IPS-18c (cell line): ENCODE results near the gene ZNF277.

Source experiments
- H3K4me3 ChIP-seq: 2 replicates; pipeline ENCODE4 v1.7.0; 2013; ENCODE audit warnings: low read depth, mild to moderate bottlenecking, low read length, moderate library complexity; ENCODE audit not compliant: insufficient read depth
- H3K9me3 ChIP-seq: one replicate; pipeline ENCODE4 v1.6.1; 2013; ENCODE audit warnings: mild to moderate bottlenecking, low read length, moderate library complexity; ENCODE audit not compliant: control insufficient read depth, insufficient read depth

ZNF277 gene

GRCh38 chr7:112206238-112206990 lies at the start of gene ZNF277, which contains the start of gene DOCK4:
ZNF277 (plus strand) TSS chr7:112206695; CDS start chr7:112206717, 22 bp downstream.
DOCK4 (minus strand) TSS chr7:112206399; CDS start chr7:112206138, 261 bp downstream.
- Histone ChIP-seq H3K4me3 (peak within 1 kb of the TSS; percentile 85), H3K9me3 (peaks cover 2% of the 10 kb centered on the region)

- no peak overlapping the region for H3K4me3 ChIP-seq
- H3K9me3 ChIP-seq, result no peaks in the 10 kb centered on the region
Observed at GRCh38 chr7:112157072-112157471, 49.4 kb upstream of the ZNF277 start.

GRCh38 chr7:112159351-112159750 lies 47.1 kb upstream of the ZNF277 start:
- Histone ChIP-seq H3K9me3 (no peaks in the 10 kb centered on the region), H3K4me3 (no peak overlapping the region)

- H3K9me3 ChIP-seq, result no peaks in the 10 kb centered on the region
- H3K4me3 ChIP-seq, result no peak overlapping the region
Observed at GRCh38 chr7:112160130-112160770, 46.2 kb upstream of the ZNF277 start.

GRCh38 chr7:112160771-112161150 lies 45.7 kb upstream of the ZNF277 start:
- Histone ChIP-seq H3K4me3 (no peak overlapping the region), H3K9me3 (no peaks in the 10 kb centered on the region)

- Histone ChIP-seq H3K4me3 (no peak overlapping the region), H3K9me3 (no peaks in the 10 kb centered on the region)
Observed at GRCh38 chr7:112161253-112162141, 45.0 kb upstream of the ZNF277 start.

GRCh38 chr7:112162142-112162766 lies 44.2 kb upstream of the ZNF277 start:
- H3K4me3 ChIP-seq, result no peak overlapping the region

GRCh38 chr7:112162784-112163506 lies 43.5 kb upstream of the ZNF277 start:
- Histone ChIP-seq H3K4me3 (no peak overlapping the region), H3K9me3 (no peaks in the 10 kb centered on the region)

More at GRCh38 chr7:112162142-112162766, 44.2 kb upstream of the ZNF277 start:
- no peaks in the 10 kb centered on the region for H3K9me3 ChIP-seq

GRCh38 chr7:112167147-112167546 lies 39.3 kb upstream of the ZNF277 start:
- H3K4me3 ChIP-seq, result no peak overlapping the region
- no peaks in the 10 kb centered on the region for H3K9me3 ChIP-seq

GRCh38 chr7:112168915-112169314 lies 37.6 kb upstream of the ZNF277 start:
- Histone ChIP-seq H3K4me3 (no peak overlapping the region), H3K9me3 (no peaks in the 10 kb centered on the region)

GRCh38 chr7:112171673-112172072 lies 34.8 kb upstream of the ZNF277 start:
- Histone ChIP-seq H3K4me3 (no peak overlapping the region), H3K9me3 (no peaks in the 10 kb centered on the region)

GRCh38 chr7:112172870-112173567 lies 33.5 kb upstream of the ZNF277 start:
- no peak overlapping the region for H3K4me3 ChIP-seq
- no peaks in the 10 kb centered on the region for H3K9me3 ChIP-seq

GRCh38 chr7:112173568-112173905 lies 33.0 kb upstream of the ZNF277 start:
- no peak overlapping the region for H3K4me3 ChIP-seq
- H3K9me3 ChIP-seq, result no peaks in the 10 kb centered on the region

GRCh38 chr7:112174192-112174591 lies 32.3 kb upstream of the ZNF277 start:
- no peaks in the 10 kb centered on the region for H3K9me3 ChIP-seq
- H3K4me3 ChIP-seq, result no peak overlapping the region

- H3K4me3 ChIP-seq, result no peak overlapping the region
Observed at GRCh38 chr7:112176241-112176640, 30.3 kb upstream of the ZNF277 start.

GRCh38 chr7:112176693-112177415 lies 29.6 kb upstream of the ZNF277 start:
- no peak overlapping the region for H3K4me3 ChIP-seq
- no peaks in the 10 kb centered on the region for H3K9me3 ChIP-seq

More at GRCh38 chr7:112176241-112176640, 30.3 kb upstream of the ZNF277 start:
- H3K9me3 ChIP-seq, result no peaks in the 10 kb centered on the region
